Activated T-helper 9 cell treated with anti-CD3 and anti-CD28 coated beads, Interleukin-2, amount 50 U/mL, for 16 hours (primary cell): ENCODE results near the gene XXYLT1.
A peak's percentile ranks its signal among the peaks of the same experiment; 100 is the strongest.
"Not testable (repeated sequence)": the region's sequence is repeated elsewhere in the genome, so short reads cannot be mapped to it uniquely, and the experiment has no call there.

Source experiments
- DNase-seq: peaks from one replicate; pipeline ENCODE4 v3.0.0-alpha.2; 2020; ENCODE audit warnings: low read depth

Gene XXYLT1, protein sequence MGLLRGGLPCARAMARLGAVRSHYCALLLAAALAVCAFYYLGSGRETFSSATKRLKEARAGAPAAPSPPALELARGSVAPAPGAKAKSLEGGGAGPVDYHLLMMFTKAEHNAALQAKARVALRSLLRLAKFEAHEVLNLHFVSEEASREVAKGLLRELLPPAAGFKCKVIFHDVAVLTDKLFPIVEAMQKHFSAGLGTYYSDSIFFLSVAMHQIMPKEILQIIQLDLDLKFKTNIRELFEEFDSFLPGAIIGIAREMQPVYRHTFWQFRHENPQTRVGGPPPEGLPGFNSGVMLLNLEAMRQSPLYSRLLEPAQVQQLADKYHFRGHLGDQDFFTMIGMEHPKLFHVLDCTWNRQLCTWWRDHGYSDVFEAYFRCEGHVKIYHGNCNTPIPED

DNA sequence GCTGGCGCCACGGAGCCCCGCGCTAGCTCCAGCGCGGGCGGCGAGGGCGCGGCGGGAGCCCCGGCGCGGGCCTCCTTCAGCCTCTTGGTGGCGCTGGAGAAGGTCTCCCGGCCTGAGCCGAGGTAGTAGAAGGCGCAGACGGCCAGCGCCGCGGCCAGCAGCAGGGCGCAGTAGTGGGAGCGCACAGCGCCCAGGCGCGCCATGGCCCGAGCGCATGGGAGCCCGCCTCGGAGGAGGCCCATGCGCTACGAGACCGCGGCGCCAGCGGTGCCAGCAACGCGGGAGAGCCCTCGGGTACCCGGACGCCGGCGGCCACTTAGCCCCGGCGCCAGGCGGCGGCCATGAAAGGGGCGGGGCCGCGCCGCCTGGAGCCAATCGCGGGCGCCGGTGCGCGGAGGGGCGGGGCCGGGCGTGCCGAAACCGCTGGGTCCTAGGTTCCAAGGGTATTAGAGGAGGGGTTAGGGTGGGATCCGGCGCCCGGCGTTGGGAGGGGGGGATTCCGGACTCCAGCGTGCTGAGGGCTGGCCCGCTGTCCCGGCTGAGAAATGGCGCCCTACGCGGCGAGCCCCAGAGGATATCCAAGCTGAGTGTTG is at the start of gene XXYLT1:
Gene XXYLT1, minus strand, starts transcription at position 343 of the 593 bp plus-strand sequence. Its CDS starts 101 bp downstream, at position 242.
- peak; percentile 86 for DNase-seq

DNA sequence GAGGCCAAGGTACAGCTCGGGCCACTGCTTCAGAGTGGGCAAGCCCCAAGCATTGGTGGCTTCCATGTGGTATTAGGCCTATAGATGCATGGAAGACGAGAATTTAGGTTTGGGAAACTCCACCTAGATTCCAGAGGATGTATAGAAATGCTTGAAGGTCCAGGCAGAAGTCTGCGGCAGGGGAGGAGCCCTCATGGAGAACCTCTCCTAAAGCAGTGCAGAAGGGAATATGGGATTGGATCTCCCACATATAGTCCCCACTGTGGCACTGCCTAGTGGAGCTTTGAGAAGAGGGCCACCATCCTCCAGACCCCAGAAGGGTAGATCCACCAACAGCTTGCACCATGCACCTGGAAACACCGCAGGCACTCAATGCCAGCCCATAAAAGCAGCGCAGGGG is 48.1 kb upstream of the XXYLT1 start:
- DNase-seq = no peak

DNA sequence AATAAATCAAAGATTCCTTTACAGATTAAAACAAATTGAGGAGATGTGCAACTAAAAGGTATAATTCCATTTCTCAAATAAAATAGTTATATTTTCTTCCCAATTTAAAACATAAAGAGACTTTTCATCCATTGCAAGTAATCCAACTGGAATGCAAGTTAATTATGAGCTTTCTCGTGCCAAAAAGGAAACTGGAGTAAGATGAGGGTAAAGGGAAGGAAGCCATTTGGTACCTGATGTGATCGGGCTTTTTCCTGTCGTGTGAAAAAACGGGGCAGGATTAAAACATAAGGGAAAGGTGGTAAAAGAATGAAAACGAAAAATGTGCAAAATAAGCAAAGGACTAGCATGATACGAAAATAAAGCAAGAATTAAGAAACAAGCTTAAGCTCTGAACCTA is 41.8 kb upstream of the XXYLT1 start:
- no peak for DNase-seq

GRCh38 chr3:195307711-195308110 is 36.8 kb upstream of the XXYLT1 start:
- DNase-seq = no peak

GRCh38 chr3:195306369-195306768 is 35.4 kb upstream of the XXYLT1 start:
- DNase-seq = no peak

GRCh38 chr3:195302431-195302830 is 31.5 kb upstream of the XXYLT1 start:
- DNase-seq = no peak

GRCh38 chr3:195297446-195297845 is 26.5 kb upstream of the XXYLT1 start:
- DNase-seq = no peak

DNA sequence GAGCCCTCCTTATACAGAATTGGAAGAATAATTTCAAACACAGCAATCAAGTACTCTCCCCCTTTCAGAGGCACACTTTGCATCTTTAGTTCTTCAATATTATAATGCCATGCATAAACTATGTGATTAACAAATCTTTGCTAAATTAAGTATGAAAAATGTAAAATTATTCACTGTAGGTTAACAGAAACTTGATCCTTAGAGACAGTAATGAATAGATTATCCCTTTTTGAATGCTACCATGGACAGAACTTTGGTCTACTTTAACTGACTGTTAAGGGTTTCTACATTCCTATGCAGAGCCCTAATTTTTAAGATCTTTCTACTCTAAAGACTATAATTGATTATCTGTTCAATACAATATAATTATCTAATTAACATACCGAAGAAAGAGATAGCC is 25.7 kb upstream of the XXYLT1 start:
- no peak for DNase-seq

- DNase-seq = no peak
Measured at GRCh38 chr3:195291121-195291520, 20.2 kb upstream of the XXYLT1 start.

- not testable (repeated sequence) for DNase-seq
Measured at GRCh38 chr3:195290643-195291042, 19.7 kb upstream of the XXYLT1 start.

- no peak for DNase-seq
Measured at GRCh38 chr3:195286115-195286872, 15.3 kb upstream of the XXYLT1 start.

DNA sequence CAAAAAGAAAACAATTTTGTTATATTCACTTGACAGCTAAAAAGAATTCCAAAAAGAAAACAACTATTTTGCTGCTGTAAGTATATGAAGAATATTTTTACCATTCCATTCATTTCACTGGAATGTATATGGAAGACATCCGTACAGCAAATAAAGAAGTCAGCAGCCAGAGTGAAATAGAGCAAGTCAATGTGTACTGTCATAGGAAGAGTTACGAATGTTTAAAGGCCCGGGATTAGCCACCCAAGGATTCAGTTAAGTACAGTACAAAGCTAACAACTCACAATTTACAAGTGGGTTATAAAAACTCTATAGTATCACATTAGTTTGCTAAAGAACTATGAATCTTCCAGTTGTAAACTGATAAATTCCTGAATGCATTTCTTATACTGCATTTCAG is 14.4 kb upstream of the XXYLT1 start:
- no peak for DNase-seq

GRCh38 chr3:195284842-195285241 is 13.9 kb upstream of the XXYLT1 start:
- no peak for DNase-seq

GRCh38 chr3:195282961-195283360 is 12.0 kb upstream of the XXYLT1 start:
- no peak for DNase-seq

GRCh38 chr3:195274259-195274966 is 3.5 kb upstream of the XXYLT1 start:
- DNase-seq = no peak

DNA sequence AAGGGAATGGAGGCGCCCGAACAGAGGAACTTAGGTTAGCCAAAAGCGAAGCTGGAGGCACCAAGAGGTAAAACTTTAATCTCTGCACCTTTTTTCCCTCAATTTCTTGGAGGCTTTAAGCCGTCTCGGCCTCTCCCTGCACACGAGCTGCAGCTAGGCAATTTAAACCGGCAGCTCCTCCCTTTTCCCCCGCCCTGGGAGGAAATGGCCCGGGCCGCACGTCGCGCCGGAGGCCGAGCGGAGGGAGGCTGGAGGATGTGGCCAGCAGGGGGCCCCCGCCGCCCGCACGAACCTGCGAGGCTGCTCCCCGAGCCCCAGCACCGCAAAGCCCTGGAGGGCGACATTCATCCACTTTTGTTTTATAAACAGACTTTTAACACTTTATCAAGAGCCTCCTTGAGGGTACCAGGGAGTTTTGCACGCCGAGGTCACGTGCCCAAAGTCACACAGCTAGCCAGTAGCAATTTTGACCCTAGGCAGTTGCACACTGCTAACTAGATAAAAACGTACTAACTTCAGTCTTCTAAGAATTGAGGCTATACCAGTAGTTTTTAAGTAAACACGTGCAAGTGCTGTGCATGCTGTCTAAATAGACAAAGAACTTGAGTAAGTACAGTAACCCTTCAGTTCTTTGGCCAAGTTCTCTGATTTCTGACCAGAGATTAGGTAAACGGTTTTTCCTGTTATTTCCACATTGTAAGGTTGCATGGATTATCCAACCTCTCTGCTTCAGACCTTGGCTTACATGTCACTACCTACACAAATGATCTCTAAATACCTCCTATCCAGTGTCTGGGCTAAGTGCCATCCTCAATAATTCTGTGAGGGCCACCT is 668 bp upstream of the XXYLT1 start:
- DNase-seq = peak; percentile 84

DNA sequence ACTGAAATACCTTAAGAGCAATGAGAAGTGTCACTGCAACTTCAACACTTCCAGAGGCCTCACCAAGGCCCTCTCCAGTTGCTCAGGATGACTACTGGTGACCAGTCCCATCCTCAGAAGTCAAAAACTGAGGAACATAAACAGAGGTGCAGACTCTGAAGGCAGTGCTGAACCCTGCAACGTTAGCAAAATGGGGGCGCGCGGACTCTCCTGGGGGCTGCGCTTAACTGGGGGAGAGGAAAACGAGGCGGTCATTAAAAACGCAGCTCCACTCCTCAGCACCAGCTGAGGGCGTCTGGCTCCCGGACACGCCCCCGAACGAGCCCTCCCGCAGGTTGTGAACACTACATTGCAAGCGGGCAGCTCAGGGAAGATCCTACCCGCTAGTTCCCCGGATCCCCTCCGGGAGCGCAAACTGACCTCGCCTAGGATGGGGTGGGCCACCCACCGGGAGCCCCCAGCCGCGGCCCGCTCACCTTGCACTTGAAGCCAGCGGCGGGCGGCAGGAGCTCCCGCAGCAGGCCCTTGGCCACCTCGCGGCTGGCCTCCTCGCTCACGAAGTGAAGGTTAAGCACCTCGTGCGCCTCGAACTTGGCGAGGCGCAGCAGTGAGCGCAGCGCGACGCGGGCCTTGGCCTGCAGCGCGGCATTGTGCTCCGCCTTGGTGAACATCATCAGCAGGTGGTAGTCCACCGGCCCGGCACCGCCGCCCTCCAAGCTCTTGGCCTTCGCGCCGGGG is 711 bp downstream of the XXYLT1 start:
- DNase-seq = no peak

DNA sequence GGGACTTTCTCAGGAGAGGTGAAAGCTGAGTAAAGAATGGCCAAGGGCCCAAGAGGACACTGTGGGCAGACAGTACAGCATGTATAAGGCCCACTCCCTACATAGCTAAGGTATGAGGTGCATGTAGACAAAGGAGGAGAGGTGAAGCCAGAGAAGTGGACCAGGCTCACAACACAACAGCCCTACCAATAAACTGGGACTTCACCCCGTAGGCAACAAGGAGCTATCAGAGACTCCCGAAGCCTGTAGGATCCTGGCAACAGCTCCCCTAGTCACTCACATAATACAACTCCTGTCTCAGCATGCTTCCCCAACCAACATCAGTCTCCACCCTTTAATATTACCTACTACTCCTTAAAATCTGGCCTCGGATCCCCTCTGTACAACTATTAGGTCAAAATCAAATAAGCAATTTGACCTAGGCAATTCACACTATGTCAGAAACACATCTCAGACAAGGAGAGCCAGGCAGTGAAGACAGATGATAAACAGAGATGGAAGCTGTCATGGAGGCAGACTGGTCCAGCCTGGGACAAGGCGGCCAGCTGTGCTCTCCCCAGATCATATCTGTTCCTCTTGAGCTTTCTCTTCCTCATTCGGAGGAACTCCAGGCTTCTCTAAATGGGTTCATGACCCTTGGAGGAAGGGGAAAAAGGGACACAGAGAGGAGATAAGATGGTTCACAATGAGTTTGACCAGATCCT is 1.4 kb downstream of the XXYLT1 start:
- no peak for DNase-seq

DNA sequence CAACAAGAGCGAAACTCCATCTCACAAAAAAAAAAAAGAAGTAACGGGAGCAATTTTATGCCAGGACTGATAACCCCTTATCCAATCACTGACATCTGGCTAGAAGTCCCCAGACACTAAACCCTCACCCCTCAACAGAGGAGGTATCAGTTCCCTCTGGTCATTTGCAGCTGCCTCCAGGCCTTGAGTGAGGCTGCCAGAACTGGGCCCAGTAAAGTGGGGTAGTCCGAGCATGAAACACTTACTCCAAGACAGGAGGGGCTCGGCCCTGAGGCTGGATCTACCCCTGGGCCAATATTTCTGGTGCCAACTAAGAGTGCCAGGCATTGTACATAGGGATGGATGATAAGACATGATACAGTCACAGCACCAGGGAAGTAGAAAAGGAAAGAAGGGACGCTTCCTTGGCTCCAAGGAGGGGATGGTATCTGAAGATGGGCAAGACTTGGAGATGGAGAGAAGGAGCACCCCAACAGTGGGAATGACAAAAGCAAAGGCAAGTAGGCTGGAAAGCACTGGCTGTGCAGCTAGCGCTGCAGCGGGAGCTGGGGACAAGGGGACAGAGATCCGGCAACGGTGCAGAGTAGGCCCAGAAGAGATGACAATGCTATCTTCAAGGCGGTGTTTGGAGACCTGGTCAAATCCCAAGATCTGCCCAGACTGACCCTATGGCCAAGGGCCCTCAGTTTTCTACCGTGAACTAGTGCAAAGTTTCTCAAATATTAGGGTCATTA is 2.2 kb downstream of the XXYLT1 start:
- DNase-seq = no peak
